BJ (cell line): ENCODE measurements around the gene CDKL4. TPM values are rescaled to one million over a fixed set of nuclear protein-coding genes. Genes with fewer than 3 reads are reported as not detected.

Experiments
- CTCF ChIA-PET: fragments of 350-600 bp; formaldehyde crosslinking; extraction: SDS; loops from one replicate; lab custom pipeline; 2021; ENCODE audit warnings: antibody characterized with exemption, inconsistent platforms; lab: Yijun Ruan, JAX
- POLR2A ChIA-PET: fragments of 300-600 bp; sonication (Branson Sonifier 250); formaldehyde crosslinking; extraction: SDS; loops from one replicate; lab custom pipeline; 2021; ENCODE audit warnings: antibody characterized with exemption; lab: Charles Lee
- DNase-seq: peaks from one replicate; pipeline ENCODE4 v3.0.0-alpha.2; 2011; ENCODE audit warnings: low read depth
- H3K27me3 ChIP-seq: 2 replicates; pipeline ENCODE4 v1.6.0; 2011; ENCODE audit warnings: low read length; ENCODE audit not compliant: control insufficient read depth, insufficient read depth
- H3K36me3 ChIP-seq: 2 replicates; pipeline ENCODE4 v1.5.1; 2011; ENCODE audit warnings: low read length; ENCODE audit not compliant: control insufficient read depth, insufficient read depth
- H3K4me3 ChIP-seq: 2 replicates; pipeline ENCODE4 v1.5.1; 2011; ENCODE audit warnings: low read depth, mild to moderate bottlenecking, control low read depth, low read length
- CTCF ChIP-seq: IDR thresholded peaks from 2 replicates; pipeline ENCODE4 v1.5.1; 2011; ENCODE audit warnings: low read depth, mild to moderate bottlenecking, control low read depth, inconsistent platforms, low read length, moderate library complexity; ENCODE audit not compliant: insufficient read depth
- polyA plus RNA-seq: library from polyadenylated mRNA; depleted of rRNA; stranded (reverse); fragments of >200 nt; gene quantifications from 2 replicates; pipeline ENCODE4 v1.2.3, GENCODE V29; 2011

Gene CDKL4
- polyA plus RNA-seq, 1 experiment: not detected

- TF ChIP-seq CTCF: no peak
- ChIA-PET CTCF (interaction anchor here (1.6 kb wide), 1 partner anchor 423 kb away, joined by 3 read pairs; no protein-coding TSS in a partner anchor), POLR2A (no interaction called here)
- H3K36me3 ChIP-seq: peaks cover 5% of the 10 kb centered on the region
- H3K27me3 ChIP-seq: no peaks in the 10 kb centered on the region
- no peak for DNase-seq
- H3K4me3 ChIP-seq: no peak overlapping the region
These were observed 31.2 kb upstream of the CDKL4 start for GRCh38 chr2:39275016-39275415.

- Histone ChIP-seq H3K27me3 (no peaks in the 10 kb centered on the region), H3K36me3 (peaks cover 3% of the 10 kb centered on the region), H3K4me3 (no peak overlapping the region)
- no peak for DNase-seq
- POLR2A ChIA-PET: no interaction called here
- CTCF ChIA-PET: interaction anchor here (1.1 kb wide), 2 partner anchors 9 to 324 kb away, joined by 3 read pairs; no protein-coding TSS in a partner anchor
- no peak for TF ChIP-seq CTCF
These were observed 26.2 kb upstream of the CDKL4 start for GRCh38 chr2:39269941-39270340.

GRCh38 chr2:39266916-39267434 is 23.2 kb upstream of the CDKL4 start:
- POLR2A ChIA-PET: no interaction called here
- Histone ChIP-seq H3K27me3 (no peaks in the 10 kb centered on the region), H3K36me3 (peaks cover 4% of the 10 kb centered on the region; the same call in 1 of the 2 replicates), H3K4me3 (no peak overlapping the region)
- CTCF ChIA-PET: no interaction called here
- TF ChIP-seq CTCF: no peak
- DNase-seq: no peak

- CTCF ChIA-PET: interaction anchor here (0.6 kb wide), 1 partner anchor 144 kb away, joined by 3 read pairs; no protein-coding TSS in a partner anchor
- no peak for DNase-seq
- no peak for TF ChIP-seq CTCF
- POLR2A ChIA-PET: no interaction called here
- Histone ChIP-seq H3K4me3 (no peak overlapping the region), H3K36me3 (peaks cover 4% of the 10 kb centered on the region; the same call in 1 of the 2 replicates), H3K27me3 (no peaks in the 10 kb centered on the region)
These were observed 22.5 kb upstream of the CDKL4 start for GRCh38 chr2:39266139-39266805.

- no peak for DNase-seq
- Histone ChIP-seq H3K27me3 (no peaks in the 10 kb centered on the region), H3K36me3 (peaks cover 4% of the 10 kb centered on the region; the same call in 1 of the 2 replicates), H3K4me3 (no peak overlapping the region)
- ChIA-PET POLR2A (no interaction called here), CTCF (no interaction called here)
- no peak for TF ChIP-seq CTCF
These were observed 21.5 kb upstream of the CDKL4 start for GRCh38 chr2:39265315-39265714.
